GM06990 (cell line): ENCODE data around the gene HRNR.

ENCODE experiments used
- DNase-seq: peaks from one replicate; pipeline ENCODE4 v3.0.0-alpha.2; 2011; ENCODE audit not compliant: insufficient read length; ENCODE audit errors: extremely low read depth
- H3K27me3 ChIP-seq: replicated peaks from 2 replicates; pipeline ENCODE4 v1.6.0; 2011; ENCODE audit warnings: low read length; ENCODE audit not compliant: control insufficient read depth, insufficient read depth
- H3K36me3 ChIP-seq: 2 replicates; pipeline ENCODE4 v1.5.1; 2011; ENCODE audit warnings: low read length; ENCODE audit not compliant: control insufficient read depth, insufficient read depth
- H3K4me3 ChIP-seq: replicated peaks from 2 replicates; pipeline ENCODE4 v1.5.1; 2011; ENCODE audit warnings: low read depth, mild to moderate bottlenecking, control low read depth, low read length
- TF ChIP-seq, protein P1 (sequence below): IDR thresholded peaks from 2 replicates; pipeline ENCODE4 v1.5.1; 2011; ENCODE audit warnings: low read length, control low read depth, mild to moderate bottlenecking, inconsistent platforms; ENCODE audit not compliant: insufficient read depth, poor library complexity, severe bottlenecking

The HRNR gene

DNA sequence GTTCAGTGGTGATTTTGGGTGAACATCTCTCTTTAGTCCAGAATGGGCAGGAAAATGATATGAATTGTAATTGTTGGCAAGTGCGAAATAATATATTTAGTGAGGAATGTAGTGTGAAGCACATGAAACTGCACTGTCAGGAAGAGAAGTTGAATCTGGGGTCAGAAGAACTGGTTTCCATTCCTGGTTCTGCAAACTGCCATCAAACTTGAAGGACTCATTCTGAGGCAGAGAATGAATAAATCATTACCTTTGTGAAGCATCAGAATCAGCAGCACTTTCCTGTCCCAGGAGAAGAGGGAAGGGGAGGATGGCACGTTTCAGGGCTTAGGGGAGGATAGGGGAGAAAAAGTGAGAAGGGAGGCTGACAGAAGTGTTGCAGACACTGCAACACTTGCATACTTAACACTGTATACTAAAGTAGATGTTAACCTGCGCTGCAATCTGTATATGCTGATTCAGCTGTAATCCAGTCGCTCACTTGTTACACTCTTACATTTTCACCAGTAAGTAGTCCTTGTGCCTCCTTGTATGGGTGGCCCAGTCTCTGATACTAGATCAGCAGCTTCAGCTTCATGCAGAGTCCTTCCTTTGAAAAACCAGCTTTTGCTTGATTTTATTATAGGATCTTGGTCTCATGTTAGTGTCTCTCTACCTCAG, 54.5 kb downstream of the HRNR start:
- TF ChIP-seq, protein P1, sequence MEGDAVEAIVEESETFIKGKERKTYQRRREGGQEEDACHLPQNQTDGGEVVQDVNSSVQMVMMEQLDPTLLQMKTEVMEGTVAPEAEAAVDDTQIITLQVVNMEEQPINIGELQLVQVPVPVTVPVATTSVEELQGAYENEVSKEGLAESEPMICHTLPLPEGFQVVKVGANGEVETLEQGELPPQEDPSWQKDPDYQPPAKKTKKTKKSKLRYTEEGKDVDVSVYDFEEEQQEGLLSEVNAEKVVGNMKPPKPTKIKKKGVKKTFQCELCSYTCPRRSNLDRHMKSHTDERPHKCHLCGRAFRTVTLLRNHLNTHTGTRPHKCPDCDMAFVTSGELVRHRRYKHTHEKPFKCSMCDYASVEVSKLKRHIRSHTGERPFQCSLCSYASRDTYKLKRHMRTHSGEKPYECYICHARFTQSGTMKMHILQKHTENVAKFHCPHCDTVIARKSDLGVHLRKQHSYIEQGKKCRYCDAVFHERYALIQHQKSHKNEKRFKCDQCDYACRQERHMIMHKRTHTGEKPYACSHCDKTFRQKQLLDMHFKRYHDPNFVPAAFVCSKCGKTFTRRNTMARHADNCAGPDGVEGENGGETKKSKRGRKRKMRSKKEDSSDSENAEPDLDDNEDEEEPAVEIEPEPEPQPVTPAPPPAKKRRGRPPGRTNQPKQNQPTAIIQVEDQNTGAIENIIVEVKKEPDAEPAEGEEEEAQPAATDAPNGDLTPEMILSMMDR = no peak
- Histone ChIP-seq H3K27me3 (no peaks in the 10 kb centered on the region; the same call in 1 of the 2 replicates), H3K4me3 (no peak overlapping the region), H3K36me3 (no peaks in the 10 kb centered on the region)
- DNase-seq = no peak

GRCh38 chr1:152168535-152168868, 55.5 kb downstream of the HRNR start:
- TF ChIP-seq, protein P1 = no peak
- no peaks in the 10 kb centered on the region for H3K36me3 ChIP-seq
- no peak for DNase-seq
- H3K4me3 ChIP-seq = no peak overlapping the region
- H3K27me3 ChIP-seq = no peaks in the 10 kb centered on the region; the same call in 1 of the 2 replicates

DNA sequence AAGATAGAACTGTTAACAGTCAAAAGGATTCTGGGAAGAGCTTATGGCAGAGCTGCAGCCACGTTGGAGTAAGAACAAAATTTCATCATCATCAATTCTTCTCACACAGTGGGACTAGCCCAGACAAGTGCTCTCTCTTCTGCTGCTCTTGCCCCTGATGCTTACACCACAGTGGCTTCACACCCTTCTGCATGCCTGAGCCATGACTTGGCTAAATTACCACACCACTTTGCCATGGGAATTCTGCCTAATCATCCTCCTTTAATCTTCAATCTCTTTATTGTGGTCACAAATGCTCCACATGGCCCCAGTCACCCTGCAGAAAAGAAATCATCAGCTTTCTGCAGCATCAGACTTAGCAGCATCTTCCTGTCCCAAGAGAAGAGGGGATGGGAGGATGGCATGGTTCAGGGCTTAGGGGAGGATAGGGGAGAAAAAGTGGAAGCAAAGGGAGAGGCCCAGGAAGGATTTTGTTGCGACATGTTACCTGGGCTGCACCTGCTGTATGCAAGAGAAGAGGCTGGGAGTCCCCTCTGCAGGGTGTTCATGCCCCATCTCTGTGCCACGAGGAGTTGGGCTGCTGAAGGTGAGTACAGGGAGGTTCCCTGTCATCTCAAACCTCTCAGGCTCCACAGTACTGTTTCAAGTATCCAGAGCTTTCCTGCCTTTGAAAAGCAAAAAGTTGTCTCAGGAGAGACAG, 56.0 kb downstream of the HRNR start:
- TF ChIP-seq, protein P1 = no peak
- no peak for DNase-seq
- no peaks in the 10 kb centered on the region for H3K36me3 ChIP-seq
- H3K27me3 ChIP-seq = no peaks in the 10 kb centered on the region; the same call in 1 of the 2 replicates
- no peak overlapping the region for H3K4me3 ChIP-seq

GRCh38 chr1:152166966-152167365, 57.0 kb downstream of the HRNR start:
- Histone ChIP-seq H3K4me3 (no peak overlapping the region), H3K27me3 (no peaks in the 10 kb centered on the region), H3K36me3 (no peaks in the 10 kb centered on the region)
- TF ChIP-seq, protein P1 = no peak
- DNase-seq = no peak

DNA sequence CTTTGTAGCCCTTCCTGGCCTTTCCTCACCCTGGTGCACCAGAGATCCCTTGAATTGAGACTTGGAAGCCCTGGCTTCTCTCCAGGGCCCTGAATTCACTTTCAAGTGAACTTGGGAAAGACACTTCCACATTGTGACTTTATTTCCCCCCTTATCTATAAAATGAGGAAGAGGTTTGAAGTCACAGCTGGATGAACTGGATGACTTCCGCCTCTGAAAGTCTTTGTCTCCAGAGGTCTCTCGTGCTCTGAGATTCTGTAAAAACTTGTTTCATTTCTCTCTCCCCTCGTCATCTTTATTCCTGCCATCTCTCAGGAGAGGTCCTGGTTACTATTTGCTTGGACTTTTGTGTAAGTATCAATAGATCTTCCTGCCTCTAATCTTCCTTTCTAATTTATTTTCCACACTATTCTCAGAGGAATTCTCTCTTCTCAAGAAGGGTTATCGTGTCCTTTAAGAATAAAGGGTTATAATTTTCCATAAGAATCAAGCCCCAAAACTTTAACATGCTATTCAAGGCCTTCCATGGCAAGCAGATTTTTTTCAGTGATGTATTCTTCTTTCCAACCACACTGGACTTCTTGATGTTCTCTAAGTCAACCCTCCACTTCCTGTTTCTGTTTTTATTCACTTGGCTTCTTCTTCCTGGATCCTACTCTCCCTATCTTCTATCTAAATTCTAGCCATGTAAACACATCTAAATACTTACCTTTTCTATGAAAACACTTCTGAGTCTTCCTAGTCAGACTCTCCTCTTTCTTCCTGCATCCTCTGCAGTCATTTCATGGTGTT, 58.5 kb downstream of the HRNR start:
- H3K27me3 ChIP-seq = no peaks in the 10 kb centered on the region
- DNase-seq = no peak
- TF ChIP-seq, protein P1 = no peak
- H3K4me3 ChIP-seq = no peak overlapping the region
- no peaks in the 10 kb centered on the region for H3K36me3 ChIP-seq
